Loucy (cell line): ENCODE data around the gene MS4A8.
A peak's percentile ranks its signal among the peaks of the same experiment; 100 is the strongest.

ENCODE experiments used
- H2AFZ ChIP-seq: fragments of 200-600 bp; sonication (generic); 2 replicates; pipeline ENCODE4 v1.6.0; 2016; ENCODE audit warnings: antibody characterized with exemption, mild to moderate bottlenecking, low read length, moderate library complexity
- H3F3A ChIP-seq: fragments of 200-600 bp; 2 replicates; pipeline ENCODE4 v1.6.0; 2016; ENCODE audit warnings: antibody characterized with exemption, low read depth, mild to moderate bottlenecking
- H3K27me3 ChIP-seq: fragments of 200-600 bp; sonication (generic); 2 replicates; pipeline ENCODE4 v1.6.1; 2014; ENCODE audit warnings: low read length, mild to moderate bottlenecking; ENCODE audit not compliant: insufficient read depth, poor library complexity, severe bottlenecking
- H3K36me3 ChIP-seq: fragments of 200-600 bp; sonication (generic); 2 replicates; pipeline ENCODE4 v1.6.1; 2016; ENCODE audit warnings: low read length; ENCODE audit not compliant: insufficient read depth
- H3K4me1 ChIP-seq: fragments of 200-600 bp; sonication (generic); 2 replicates; pipeline ENCODE4 v1.5.1; 2014; ENCODE audit warnings: low read length, mild to moderate bottlenecking; ENCODE audit not compliant: insufficient read depth, poor library complexity, severe bottlenecking
- H3K4me2 ChIP-seq: fragments of 200-600 bp; sonication (generic); 2 replicates; pipeline ENCODE4 v1.6.0; 2014; ENCODE audit warnings: antibody characterized with exemption, low read length, low read depth, mild to moderate bottlenecking; ENCODE audit not compliant: poor library complexity, severe bottlenecking
- H3K4me3 ChIP-seq: fragments of 200-600 bp; sonication (generic); 2 replicates; pipeline ENCODE4 v1.5.1; 2014; ENCODE audit warnings: low read length, mild to moderate bottlenecking, mixed read lengths; ENCODE audit not compliant: poor library complexity, severe bottlenecking
- H3K79me2 ChIP-seq: fragments of 200-600 bp; sonication (generic); 2 replicates; pipeline ENCODE4 v1.6.1; 2014; ENCODE audit warnings: low read length; ENCODE audit not compliant: insufficient read depth
- H3K9ac ChIP-seq: fragments of 200-600 bp; sonication (generic); 2 replicates; pipeline ENCODE4 v1.6.0; 2014; ENCODE audit warnings: mild to moderate bottlenecking, low read depth, low read length, moderate library complexity; ENCODE audit not compliant: poor library complexity, severe bottlenecking
- H3K9me2 ChIP-seq: fragments of 200-600 bp; sonication (generic); replicated peaks from 2 replicates; pipeline ENCODE4 v1.6.1; 2016; ENCODE audit warnings: low read depth, low read length, mixed read lengths
- H3K9me3 ChIP-seq: fragments of 200-600 bp; sonication (generic); 2 replicates; pipeline ENCODE4 v1.6.1; 2014; ENCODE audit warnings: mild to moderate bottlenecking, antibody characterized with exemption, low read length, low read depth; ENCODE audit not compliant: insufficient read depth
- H4K20me1 ChIP-seq: fragments of 200-600 bp; sonication (generic); 2 replicates; pipeline ENCODE4 v1.6.0; 2014; ENCODE audit warnings: antibody characterized with exemption, low read length, mild to moderate bottlenecking; ENCODE audit not compliant: insufficient read depth, poor library complexity, severe bottlenecking
- CTCF ChIP-seq: fragments of 200-600 bp; sonication (generic); conservative IDR thresholded peaks from 2 replicates; pipeline ENCODE4 v1.5.1; 2014; ENCODE audit warnings: mild to moderate bottlenecking, antibody characterized with exemption, low read length
- EZH2phosphoT487 ChIP-seq: fragments of 200-600 bp; IDR thresholded peaks from 2 replicates; pipeline ENCODE4 v1.6.1; 2018; ENCODE audit warnings: antibody characterized with exemption, mild to moderate bottlenecking, moderate library complexity, borderline replicate concordance

MS4A8 gene

DNA sequence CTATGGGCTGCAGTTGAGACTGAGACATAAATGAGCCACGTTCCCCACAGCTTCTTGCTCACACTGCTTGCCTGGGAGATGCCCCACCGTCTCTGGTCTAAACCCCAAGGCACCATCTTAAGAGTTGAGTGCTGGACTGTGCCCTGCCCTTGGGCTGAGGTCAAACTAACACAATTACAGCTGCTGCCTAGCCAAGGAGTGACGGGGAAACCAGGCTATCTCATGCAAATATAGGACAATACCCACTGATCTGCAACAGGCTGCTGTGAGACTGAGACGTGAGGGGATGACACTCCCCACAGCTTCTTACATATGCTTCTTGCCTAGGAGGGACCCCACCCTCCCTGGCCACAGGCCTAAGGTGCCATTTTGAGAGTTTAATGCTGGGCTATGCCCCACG lies 7.8 kb upstream of the MS4A8 start:
- Histone ChIP-seq H3K36me3 (no peaks in the 10 kb centered on the region), H3F3A (no peaks in the 10 kb centered on the region), H3K79me2 (no peaks in the 10 kb centered on the region), H3K4me3 (no peak overlapping the region), H3K9ac (no peak overlapping the region), H3K9me3 (no peaks in the 10 kb centered on the region; the same call in 1 of the 2 replicates), H3K4me2 (no peak overlapping the region), H3K4me1 (no peaks in the 10 kb centered on the region), H3K27me3 (no peaks in the 10 kb centered on the region), H2AFZ (no peak overlapping the region), H4K20me1 (no peaks in the 10 kb centered on the region), H3K9me2 (no peaks in the 10 kb centered on the region)
- TF ChIP-seq EZH2phosphoT487 (no peak), CTCF (no peak)

GRCh38 chr11:60699936-60700335 lies 524 bp downstream of the MS4A8 start:
- no peaks in the 10 kb centered on the region for H3K9me3 ChIP-seq
- H3K9me2 ChIP-seq, result no peaks in the 10 kb centered on the region
- H3K4me3 ChIP-seq, result no peak overlapping the region
- TF ChIP-seq EZH2phosphoT487 (no peak), CTCF (no peak)
- no peaks in the 10 kb centered on the region for H3F3A ChIP-seq
- no peak overlapping the region for H2AFZ ChIP-seq
- no peaks in the 10 kb centered on the region for H3K27me3 ChIP-seq
- H3K4me2 ChIP-seq, result no peak overlapping the region
- no peaks in the 10 kb centered on the region for H3K79me2 ChIP-seq
- no peaks in the 10 kb centered on the region for H4K20me1 ChIP-seq
- H3K36me3 ChIP-seq, result no peaks in the 10 kb centered on the region
- H3K4me1 ChIP-seq, result peaks cover 9% of the 10 kb centered on the region
- no peak overlapping the region for H3K9ac ChIP-seq

DNA sequence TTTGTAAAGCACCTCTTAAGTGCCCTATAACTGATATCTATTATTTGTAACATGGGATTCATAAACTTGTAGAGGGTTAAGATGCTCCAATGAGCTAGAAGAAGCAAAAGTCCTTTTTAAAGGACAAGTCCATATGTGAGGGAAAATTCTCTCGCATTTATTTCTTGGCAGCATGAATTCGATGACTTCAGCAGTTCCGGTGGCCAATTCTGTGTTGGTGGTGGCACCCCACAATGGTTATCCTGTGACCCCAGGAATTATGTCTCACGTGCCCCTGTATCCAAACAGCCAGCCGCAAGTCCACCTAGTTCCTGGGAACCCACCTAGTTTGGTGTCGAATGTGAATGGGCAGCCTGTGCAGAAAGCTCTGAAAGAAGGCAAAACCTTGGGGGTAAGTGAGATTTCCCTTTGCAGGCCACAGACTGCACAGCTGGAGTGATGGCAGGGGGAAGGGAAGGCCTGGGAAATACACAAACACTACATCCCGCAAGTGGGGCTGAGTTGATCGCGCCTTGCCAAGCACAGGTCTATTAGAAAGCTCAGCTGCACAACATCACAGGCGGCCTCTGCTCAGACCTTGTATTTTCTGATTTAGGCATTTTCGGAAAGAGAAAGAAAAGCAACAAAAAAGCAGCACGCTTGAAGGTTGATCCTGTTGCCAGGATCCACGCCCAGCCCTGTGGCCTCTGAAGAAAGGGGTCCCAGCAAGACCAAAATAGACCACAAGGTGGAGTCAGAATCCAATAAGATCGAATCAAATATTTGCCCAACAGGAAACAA lies 1.5 kb downstream of the MS4A8 start:
- no peaks in the 10 kb centered on the region for H3K9me2 ChIP-seq
- H2AFZ ChIP-seq, result peak overlapping the region; percentile 68; the same call in 1 of the 2 replicates
- H3K4me2 ChIP-seq, result no peak overlapping the region
- no peaks in the 10 kb centered on the region for H3K79me2 ChIP-seq
- peak; percentile 69 for TF ChIP-seq CTCF
- no peak for TF ChIP-seq EZH2phosphoT487
- peaks cover 9% of the 10 kb centered on the region for H3K4me1 ChIP-seq
- no peaks in the 10 kb centered on the region for H3K36me3 ChIP-seq
- H3K4me3 ChIP-seq, result no peak overlapping the region
- H3K9ac ChIP-seq, result no peak overlapping the region
- H3K9me3 ChIP-seq, result no peaks in the 10 kb centered on the region
- no peaks in the 10 kb centered on the region for H4K20me1 ChIP-seq
- H3F3A ChIP-seq, result no peaks in the 10 kb centered on the region
- no peaks in the 10 kb centered on the region for H3K27me3 ChIP-seq
